ENCODE measurements around the gene MYO5B. TPM values are rescaled to one million over a fixed set of nuclear protein-coding genes. Genes with fewer than 3 reads are reported as not detected.

The MYO5B gene
- total RNA-seq, 6 experiments from 2014 or later: 0.17 to 0.28 TPM; not detected in 4

DNA sequence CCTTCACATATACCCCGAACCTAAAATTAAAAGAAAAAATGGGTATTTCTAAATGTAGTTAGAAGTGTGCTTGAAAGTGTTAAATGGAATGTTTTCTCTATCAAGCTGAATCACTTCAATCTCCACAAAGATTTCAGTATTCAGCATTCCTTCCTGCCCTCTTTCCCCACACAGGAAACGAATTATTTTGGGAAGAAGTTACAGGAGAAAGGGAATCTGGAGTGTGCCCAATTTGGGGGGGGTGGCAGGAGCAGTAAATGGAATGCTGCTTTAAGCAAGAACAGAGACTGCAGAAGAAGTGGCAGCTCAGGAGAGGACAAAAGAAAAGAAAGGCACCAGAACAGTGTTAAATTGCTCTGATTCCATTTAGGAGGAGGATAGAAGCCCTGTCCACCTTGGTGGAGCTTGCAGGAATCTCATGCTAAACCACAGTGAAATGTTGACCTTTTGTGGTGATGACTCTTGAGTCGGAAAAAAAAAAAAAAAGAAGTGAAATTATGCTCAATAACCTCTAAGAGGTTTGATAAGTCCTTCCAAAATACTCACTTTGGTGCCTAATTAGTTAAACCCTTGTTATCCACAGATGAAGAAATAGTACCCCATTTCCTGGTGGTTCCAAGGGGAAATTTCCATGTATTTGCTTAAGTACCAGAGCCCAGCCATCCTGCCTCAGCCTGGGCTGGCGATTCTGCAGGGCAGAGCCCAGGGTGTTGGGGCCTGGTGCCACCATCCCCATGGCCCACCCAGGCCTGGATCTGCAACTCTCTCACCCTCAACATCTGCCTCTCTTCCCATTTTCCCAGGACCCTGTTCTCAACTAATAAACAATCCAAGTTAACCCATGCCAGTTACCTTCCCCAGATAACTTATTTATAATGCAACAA is 56.5 kb downstream of the MYO5B start:
- no peaks in the 10 kb centered on the region for H3K36me3 Mint-ChIP-seq (ENCODE audit: low read depth)

DNA sequence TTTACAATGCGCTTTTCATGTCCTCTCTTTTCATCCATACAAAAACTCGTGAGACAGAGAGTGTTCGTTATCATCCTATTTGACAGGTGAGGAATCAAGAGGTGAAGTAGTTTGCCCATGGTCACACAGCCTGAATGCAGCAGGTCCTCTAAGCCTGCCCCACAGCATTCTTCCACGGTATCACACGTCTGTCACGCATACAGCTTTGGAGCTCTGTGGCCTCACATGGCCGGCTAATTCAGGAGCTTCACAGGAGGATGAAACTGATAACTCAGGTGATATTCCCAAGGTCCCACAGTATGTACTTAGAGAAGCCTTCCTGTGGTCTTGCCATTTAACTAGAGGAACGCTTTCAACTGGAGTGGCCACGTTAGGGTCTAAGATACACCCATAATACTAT is 59.0 kb downstream of the MYO5B start:
- TF ChIP-seq, protein P1, sequence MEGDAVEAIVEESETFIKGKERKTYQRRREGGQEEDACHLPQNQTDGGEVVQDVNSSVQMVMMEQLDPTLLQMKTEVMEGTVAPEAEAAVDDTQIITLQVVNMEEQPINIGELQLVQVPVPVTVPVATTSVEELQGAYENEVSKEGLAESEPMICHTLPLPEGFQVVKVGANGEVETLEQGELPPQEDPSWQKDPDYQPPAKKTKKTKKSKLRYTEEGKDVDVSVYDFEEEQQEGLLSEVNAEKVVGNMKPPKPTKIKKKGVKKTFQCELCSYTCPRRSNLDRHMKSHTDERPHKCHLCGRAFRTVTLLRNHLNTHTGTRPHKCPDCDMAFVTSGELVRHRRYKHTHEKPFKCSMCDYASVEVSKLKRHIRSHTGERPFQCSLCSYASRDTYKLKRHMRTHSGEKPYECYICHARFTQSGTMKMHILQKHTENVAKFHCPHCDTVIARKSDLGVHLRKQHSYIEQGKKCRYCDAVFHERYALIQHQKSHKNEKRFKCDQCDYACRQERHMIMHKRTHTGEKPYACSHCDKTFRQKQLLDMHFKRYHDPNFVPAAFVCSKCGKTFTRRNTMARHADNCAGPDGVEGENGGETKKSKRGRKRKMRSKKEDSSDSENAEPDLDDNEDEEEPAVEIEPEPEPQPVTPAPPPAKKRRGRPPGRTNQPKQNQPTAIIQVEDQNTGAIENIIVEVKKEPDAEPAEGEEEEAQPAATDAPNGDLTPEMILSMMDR (IDR thresholded peaks at IDR 0.05): no peak
- Mint-ChIP-seq H3K27ac (no peak overlapping the region), H3K36me3 (ENCODE audit: low read depth) (no peaks in the 10 kb centered on the region), H3K27me3 (ENCODE audit: insufficient read depth) (peaks cover 7% of the 10 kb centered on the region), H3K4me1 (ENCODE audit: low read depth) (no peaks in the 10 kb centered on the region), H3K4me3 (no peak overlapping the region), H3K9me3 (no peaks in the 10 kb centered on the region; the same call in 1 of the 2 replicates)
- DNase-seq: no peak

More for the DNA sequence above, 56.5 kb downstream of the MYO5B start:
- H3K27ac Mint-ChIP-seq: no peak overlapping the region
- no peaks in the 10 kb centered on the region; the same call in 1 of the 2 replicates for H3K9me3 Mint-ChIP-seq
- H3K4me1 Mint-ChIP-seq (ENCODE audit: low read depth): no peaks in the 10 kb centered on the region
- H3K27me3 Mint-ChIP-seq (ENCODE audit: insufficient read depth): peaks cover 7% of the 10 kb centered on the region
- TF ChIP-seq, protein P1 (IDR thresholded peaks at IDR 0.05): no peak
- no peak overlapping the region for H3K4me3 Mint-ChIP-seq
- DNase-seq: no peak

DNA sequence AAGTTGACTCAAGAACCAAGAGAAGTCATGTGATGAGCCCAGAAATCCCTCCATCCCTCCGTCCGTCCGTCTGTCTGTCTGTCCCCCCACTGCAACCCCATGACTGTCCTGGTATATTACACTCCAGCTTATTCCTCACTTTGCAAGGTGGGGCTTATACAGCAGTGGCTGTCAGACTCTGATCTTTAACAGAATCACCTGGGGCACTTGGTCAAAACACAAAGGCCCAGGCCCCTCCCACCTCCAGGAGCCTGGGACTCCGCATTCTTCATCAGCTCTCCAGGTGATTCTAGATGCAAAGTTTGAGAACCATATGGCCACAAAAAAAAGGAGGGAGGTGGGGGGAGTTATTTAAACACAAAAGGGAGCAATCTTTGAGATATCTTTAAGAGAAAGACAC is 61.4 kb downstream of the MYO5B start:
- H3K9me3 Mint-ChIP-seq: no peaks in the 10 kb centered on the region; the same call in 1 of the 2 replicates
- peaks cover 8% of the 10 kb centered on the region for H3K27me3 Mint-ChIP-seq (ENCODE audit: insufficient read depth)
- TF ChIP-seq, protein P1 (IDR thresholded peaks at IDR 0.05): no peak
- H3K27ac Mint-ChIP-seq: no peak overlapping the region
- no peak for DNase-seq
- H3K4me3 Mint-ChIP-seq: no peak overlapping the region
- H3K36me3 Mint-ChIP-seq (ENCODE audit: low read depth): no peaks in the 10 kb centered on the region
- H3K4me1 Mint-ChIP-seq (ENCODE audit: low read depth): no peaks in the 10 kb centered on the region

DNA sequence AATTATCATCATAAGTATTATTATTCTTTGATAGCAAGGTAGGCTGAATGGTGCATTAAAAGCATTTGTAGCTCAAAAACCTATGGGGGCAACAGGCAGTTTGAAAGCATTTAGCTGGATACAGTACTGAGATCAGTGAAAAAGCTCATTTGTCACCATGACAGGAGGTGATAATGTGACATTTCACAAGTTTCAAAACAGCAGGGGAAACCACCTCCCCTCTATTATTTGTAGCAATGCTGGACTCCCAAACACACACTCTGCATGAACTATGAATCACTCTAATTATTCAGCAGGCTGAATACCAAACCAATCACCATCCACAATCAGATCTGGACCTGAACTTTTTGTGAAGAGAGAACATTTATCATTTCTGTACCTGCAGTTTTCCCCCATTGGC is 63.4 kb downstream of the MYO5B start:
- H3K27me3 Mint-ChIP-seq (ENCODE audit: insufficient read depth): peaks cover 7% of the 10 kb centered on the region
- no peaks in the 10 kb centered on the region for H3K9me3 Mint-ChIP-seq
- no peak overlapping the region for H3K27ac Mint-ChIP-seq
- no peaks in the 10 kb centered on the region for H3K4me1 Mint-ChIP-seq (ENCODE audit: low read depth)
- no peak overlapping the region for H3K4me3 Mint-ChIP-seq
- TF ChIP-seq, protein P1 (IDR thresholded peaks at IDR 0.05): no peak
- no peak for DNase-seq
- H3K36me3 Mint-ChIP-seq (ENCODE audit: low read depth): no peaks in the 10 kb centered on the region

DNA sequence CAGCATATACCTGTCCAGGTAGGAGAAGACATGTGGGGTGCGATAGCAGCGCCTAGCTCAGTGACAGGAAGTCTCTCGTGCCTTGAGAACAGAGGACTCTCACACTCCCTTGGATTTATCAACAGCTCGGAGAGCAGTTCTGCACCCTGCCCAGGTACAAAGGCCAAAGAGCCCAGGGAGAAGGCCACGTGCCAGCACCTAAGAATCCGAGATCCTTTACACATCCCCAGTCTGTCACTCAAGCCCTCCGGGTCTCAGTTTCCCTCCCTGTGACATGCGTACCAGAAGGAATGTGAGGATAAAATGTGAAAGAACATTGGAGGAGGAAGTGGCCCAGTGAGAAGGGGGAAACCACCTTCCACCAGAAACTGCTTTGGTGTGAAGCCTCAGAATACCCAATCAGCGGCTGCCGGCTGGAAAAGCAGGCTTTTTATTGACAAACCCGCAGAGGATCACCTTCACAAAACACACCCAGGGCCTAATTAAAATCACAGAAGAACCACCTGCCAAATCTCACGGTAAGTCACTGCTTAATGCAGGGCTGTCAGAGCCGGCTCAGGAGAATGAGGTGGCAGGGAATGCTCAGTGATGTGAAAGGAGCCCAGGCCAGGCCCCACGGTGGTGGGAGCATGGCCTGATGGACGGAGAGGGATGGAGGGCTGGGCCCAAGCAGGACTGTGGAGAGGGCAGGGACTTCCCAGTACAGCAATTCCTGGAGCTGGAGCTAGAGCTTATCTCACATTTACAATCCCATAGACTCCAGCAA is 66.3 kb downstream of the MYO5B start:
- H3K9me3 Mint-ChIP-seq: no peaks in the 10 kb centered on the region
- H3K36me3 Mint-ChIP-seq (ENCODE audit: low read depth): no peaks in the 10 kb centered on the region
- no peak overlapping the region for H3K27ac Mint-ChIP-seq
- H3K4me3 Mint-ChIP-seq: no peak overlapping the region
- TF ChIP-seq, protein P1 (IDR thresholded peaks at IDR 0.05): no peak
- H3K27me3 Mint-ChIP-seq (ENCODE audit: insufficient read depth): peaks cover 8% of the 10 kb centered on the region; the same call in 1 of the 2 replicates
- DNase-seq: no peak
- no peaks in the 10 kb centered on the region for H3K4me1 Mint-ChIP-seq (ENCODE audit: low read depth)

Measured in HFFc6 (cell line).